CD4-positive, alpha-beta memory T cell (primary cell): ENCODE measurements around the gene GATA1. TPM values are rescaled to one million over a fixed set of nuclear protein-coding genes. Genes with fewer than 3 reads are reported as not detected.
A peak's percentile ranks its signal among the peaks of the same experiment; 100 is the strongest.

Experiments
- CTCF ChIA-PET: fragments of 350-600 bp; sonication (Branson Sonifier 250); formaldehyde crosslinking; loops from one replicate; lab custom pipeline; 2021; ENCODE audit warnings: inconsistent platforms; ENCODE audit not compliant: partially characterized antibody; lab: Charles Lee
- POLR2A ChIA-PET: fragments of 350-600 bp; sonication (Branson Sonifier 250); formaldehyde crosslinking; loops from one replicate; lab custom pipeline; 2021; ENCODE audit not compliant: partially characterized antibody; lab: Charles Lee
- DNase-seq, 5 donors: peaks; one replicate each; pipeline versions ENCODE4 v3.0.0 to v3.0.0-alpha.2; 2020 to 2022; ENCODE audit warnings: mixed read lengths in 1 of 5
- H3K27ac ChIP-seq: one replicate; pipeline ENCODE4 v1.7.0; 2013; ENCODE audit warnings: low read depth, low read length
- H3K27me3 ChIP-seq: 2 replicates; pipeline ENCODE4 v1.7.0; 2013; ENCODE audit warnings: mild to moderate bottlenecking, low read length, moderate library complexity; ENCODE audit not compliant: insufficient read depth
- H3K36me3 ChIP-seq: 2 replicates; pipeline ENCODE4 v1.7.0; 2013; ENCODE audit warnings: mild to moderate bottlenecking, low read length, moderate library complexity; ENCODE audit not compliant: insufficient read depth
- H3K4me1 ChIP-seq: 2 replicates; pipeline ENCODE4 v1.7.0; 2013; ENCODE audit warnings: mild to moderate bottlenecking, low read length, moderate library complexity; ENCODE audit not compliant: insufficient read depth
- H3K4me3 ChIP-seq, 2 donors: one replicate each; pipeline ENCODE4 v1.7.0; 2013; ENCODE audit warnings: low read length in 2 of 2, mild to moderate bottlenecking in 1 of 2
- H3K9me3 ChIP-seq, 2 donors: one replicate each; pipeline ENCODE4 v1.7.0; 2013; ENCODE audit warnings: low read length in 2 of 2, control low read depth in 1 of 2; ENCODE audit not compliant: control insufficient read depth in 1 of 2
- H3K27ac Mint-ChIP-seq, 7 donors: one replicate each; pipeline ENCODE4 v1.8.0; 2020 to 2021; ENCODE audit warnings: mixed read lengths in 7 of 7, mild to moderate bottlenecking in 6 of 7, inconsistent platforms in 3 of 7, moderate library complexity in 3 of 7
- H3K27me3 Mint-ChIP-seq, 2 donors: one replicate each; pipeline ENCODE4 v1.8.0; 2020 to 2021; ENCODE audit warnings: mixed read lengths in 2 of 2
- H3K36me3 Mint-ChIP-seq, 2 donors: one replicate each; pipeline ENCODE4 v1.8.0; 2020 to 2021; ENCODE audit warnings: mixed read lengths in 2 of 2, inconsistent platforms in 1 of 2, mild to moderate bottlenecking in 1 of 2
- H3K4me1 Mint-ChIP-seq, 4 donors: one replicate each; pipeline ENCODE4 v1.8.0; 2020 to 2021; ENCODE audit warnings: mixed read lengths in 4 of 4, mild to moderate bottlenecking in 1 of 4
- H3K4me3 Mint-ChIP-seq, 8 donors: one replicate each; pipeline ENCODE4 v1.8.0; 2020 to 2021; ENCODE audit warnings: mixed read lengths in 8 of 8, mild to moderate bottlenecking in 7 of 8, moderate library complexity in 6 of 8, inconsistent platforms in 3 of 8
- H3K9me3 Mint-ChIP-seq, 8 donors: one replicate each; pipeline ENCODE4 v1.8.0; 2020 to 2021; ENCODE audit warnings: mixed read lengths in 8 of 8, mild to moderate bottlenecking in 5 of 8, inconsistent platforms in 3 of 8, moderate library complexity in 1 of 8
- intact Hi-C: fragments of 100-400 bp; cut with micrococcal nuclease; formaldehyde crosslinking; loops from one replicate; pipeline ENCODE4 v1.15.1; 2023
- polyA plus RNA-seq, 2 donors: library from polyadenylated mRNA; unstranded; fragments of 300-500 nt; fragmentation: Illumina TruSeq; gene quantifications; one replicate each; pipeline ENCODE4 v1.2.3, GENCODE V29; 2021
- total RNA-seq, 2 experiments: library from RNA; stranded (reverse); gene quantifications; one replicate each; pipeline ENCODE4 v1.2.3, GENCODE V29; 2021

Gene GATA1
- total and polyA plus RNA-seq, 4 experiments from 2014 or later = not detected

GRCh38 chrX:48831136-48831908 lies 44.9 kb downstream of the GATA1 start:
- ChIA-PET CTCF (no interaction called here), POLR2A (interaction anchor here (1.7 kb wide), 1 partner anchor 66 kb away, joined by 3 read pairs; the partner anchor contains the start of genes PQBP1 and TIMM17B)
- Histone ChIP-seq H3K9me3 (no peaks in the 10 kb centered on the region), H3K27me3 (no peaks in the 10 kb centered on the region), H3K4me3 (no peak overlapping the region), H3K4me1 (peaks cover 11% of the 10 kb centered on the region), H3K36me3 (no peaks in the 10 kb centered on the region), H3K27ac (no peak overlapping the region)
- H3K36me3 Mint-ChIP-seq = no peaks in the 10 kb centered on the region
- H3K27me3 Mint-ChIP-seq = peaks cover 18 to 23% of the 10 kb centered on the region in 2 donors
- H3K4me1 Mint-ChIP-seq = peaks cover 10 to 25% (median 13%) of the 10 kb centered on the region in 4 donors
- intact Hi-C loops = no loop called here
- H3K27ac Mint-ChIP-seq = no peak overlapping the region
- peaks cover 0 to 4% (median 0%) of the 10 kb centered on the region in 8 donors for H3K9me3 Mint-ChIP-seq
- H3K4me3 Mint-ChIP-seq = peak overlapping the region in 2 of 8 donors; percentile 10 to 22
- DNase-seq = no peak

- CTCF ChIA-PET = no interaction called here
- H3K9me3 ChIP-seq = no peaks in the 10 kb centered on the region
- H3K27me3 Mint-ChIP-seq = peaks cover 18 to 24% of the 10 kb centered on the region in 2 donors
- H3K36me3 Mint-ChIP-seq = no peaks in the 10 kb centered on the region
- peaks cover 11 to 28% (median 13%) of the 10 kb centered on the region in 4 donors for H3K4me1 Mint-ChIP-seq
- no peak overlapping the region for H3K27ac Mint-ChIP-seq
- intact Hi-C loops = no loop called here
- peaks cover 11% of the 10 kb centered on the region for H3K4me1 ChIP-seq
- no peaks in the 10 kb centered on the region for H3K36me3 ChIP-seq
- no peak overlapping the region for H3K4me3 ChIP-seq
- H3K27ac ChIP-seq = no peak overlapping the region
- POLR2A ChIA-PET = interaction anchor here (1.7 kb wide), 1 partner anchor 66 kb away, joined by 3 read pairs; the partner anchor contains the start of genes PQBP1 and TIMM17B
- no peak for DNase-seq
- H3K9me3 Mint-ChIP-seq = peaks cover 0 to 4% (median 0%) of the 10 kb centered on the region in 8 donors
- H3K4me3 Mint-ChIP-seq = no peak overlapping the region
- no peaks in the 10 kb centered on the region for H3K27me3 ChIP-seq
Measured at GRCh38 chrX:48831909-48832291, 45.5 kb downstream of the GATA1 start.

GRCh38 chrX:48833542-48834138 lies 47.2 kb downstream of the GATA1 start:
- Histone ChIP-seq H3K9me3 (no peaks in the 10 kb centered on the region), H3K36me3 (no peaks in the 10 kb centered on the region), H3K4me1 (peaks cover 11% of the 10 kb centered on the region), H3K4me3 (no peak overlapping the region), H3K27me3 (no peaks in the 10 kb centered on the region), H3K27ac (no peak overlapping the region)
- Mint-ChIP-seq H3K4me3 (peak overlapping the region in 5 of 8 donors; percentile 3 to 96 (median 77)), H3K4me1 (peaks cover 9 to 23% (median 11%) of the 10 kb centered on the region in 4 donors), H3K36me3 (no peaks in the 10 kb centered on the region), H3K27ac (no peak overlapping the region), H3K27me3 (peaks cover 10 to 16% of the 10 kb centered on the region in 2 donors), H3K9me3 (peaks cover 0 to 1% (median 0%) of the 10 kb centered on the region in 8 donors)
- intact Hi-C loops = no loop called here
- ChIA-PET CTCF (interaction anchor here (1.2 to 1.3 kb wide), 2 partner anchors 186 to 189 kb away, joined by 3 to 7 read pairs; no protein-coding TSS in a partner anchor), POLR2A (interaction anchor here (0.6 to 1.1 kb wide), 2 partner anchors 8 to 28 kb away, joined by 3 read pairs; no protein-coding TSS in a partner anchor)
- DNase-seq = no peak

- Histone ChIP-seq H3K27ac (no peak overlapping the region), H3K4me1 (peaks cover 11% of the 10 kb centered on the region), H3K36me3 (no peaks in the 10 kb centered on the region), H3K9me3 (no peaks in the 10 kb centered on the region), H3K4me3 (peak overlapping the region in 1 of 2 donors; percentile 45), H3K27me3 (no peaks in the 10 kb centered on the region)
- no peak for DNase-seq
- ChIA-PET POLR2A (interaction anchor here (0.6 to 1.1 kb wide), 2 partner anchors 9 to 29 kb away, joined by 3 read pairs; no protein-coding TSS in a partner anchor), CTCF (interaction anchor here (1.2 to 1.3 kb wide), 2 partner anchors 186 to 189 kb away, joined by 3 to 7 read pairs; no protein-coding TSS in a partner anchor)
- Mint-ChIP-seq H3K9me3 (peaks cover 0 to 1% (median 0%) of the 10 kb centered on the region in 8 donors), H3K36me3 (no peaks in the 10 kb centered on the region), H3K27ac (peak overlapping the region in 6 of 7 donors; percentile 42 to 92 (median 87)), H3K4me1 (peaks cover 9 to 23% (median 11%) of the 10 kb centered on the region in 4 donors), H3K4me3 (peak overlapping the region; percentile 76 to 96 (median 86)), H3K27me3 (peaks cover 7 to 16% of the 10 kb centered on the region in 2 donors)
- intact Hi-C loops = no loop called here
Measured at GRCh38 chrX:48834383-48834709, 48.0 kb downstream of the GATA1 start.

- Histone ChIP-seq H3K27ac (no peak within 1 kb of the TSS), H3K4me1 (peaks cover 11% of the 10 kb centered on the region)
Measured at GRCh38 chrX:48835524-48836329, 49.3 kb downstream of the GATA1 start, which contains the start of gene PCSK1N. Gene PCSK1N, minus strand, starts transcription at chrX:48835610. Its CDS starts 78 bp downstream, at chrX:48835532.

GRCh38 chrX:48839686-48840085 lies 53.3 kb downstream of the GATA1 start:
- H3K36me3 Mint-ChIP-seq = no peaks in the 10 kb centered on the region
- H3K27me3 Mint-ChIP-seq = peaks cover 3 to 6% of the 10 kb centered on the region in 2 donors
- no peaks in the 10 kb centered on the region for H3K9me3 ChIP-seq
- intact Hi-C loops = no loop called here
- no peak overlapping the region for H3K4me3 Mint-ChIP-seq
- ChIA-PET CTCF (no interaction called here), POLR2A (no interaction called here)
- no peaks in the 10 kb centered on the region for H3K27me3 ChIP-seq
- H3K4me1 ChIP-seq = no peaks in the 10 kb centered on the region
- H3K27ac ChIP-seq = no peak overlapping the region
- no peaks in the 10 kb centered on the region for H3K36me3 ChIP-seq
- no peak overlapping the region for H3K27ac Mint-ChIP-seq
- no peak for DNase-seq
- peaks cover 0 to 2% (median 0%) of the 10 kb centered on the region in 8 donors for H3K9me3 Mint-ChIP-seq
- peaks cover 3 to 9% (median 4%) of the 10 kb centered on the region in 4 donors for H3K4me1 Mint-ChIP-seq
- no peak overlapping the region for H3K4me3 ChIP-seq

More at GRCh38 chrX:48835524-48836329, 49.3 kb downstream of the GATA1 start, which contains the start of gene PCSK1N:
- H3K36me3 ChIP-seq = no peaks in the 10 kb centered on the region
- H3K9me3 ChIP-seq = no peaks in the 10 kb centered on the region
- H3K27ac Mint-ChIP-seq = peak within 1 kb of the TSS; percentile 42 to 92 (median 90)
- H3K4me3 ChIP-seq = peak within 1 kb of the TSS in 1 of 2 donors; percentile 45
- H3K9me3 Mint-ChIP-seq = peaks cover 0 to 1% (median 0%) of the 10 kb centered on the region in 8 donors
- H3K36me3 Mint-ChIP-seq = no peaks in the 10 kb centered on the region
- peaks cover 4 to 7% of the 10 kb centered on the region in 2 donors for H3K27me3 Mint-ChIP-seq
- ChIA-PET POLR2A (no interaction called here), CTCF (no interaction called here)
- H3K4me1 Mint-ChIP-seq = peaks cover 9 to 23% (median 11%) of the 10 kb centered on the region in 4 donors
- peak; percentile 22 to 69 (median 46) for DNase-seq
- H3K4me3 Mint-ChIP-seq = peak within 1 kb of the TSS; percentile 76 to 96 (median 86)
- no peaks in the 10 kb centered on the region for H3K27me3 ChIP-seq
- intact Hi-C loops = no loop called here
